AG09309 (cell line): ENCODE data around the gene BACE2.

Source experiments
- DNase-seq: peaks from one replicate; pipeline ENCODE4 v3.0.0-alpha.2; 2010; ENCODE audit warnings: low read depth
- H3K4me3 ChIP-seq: 2 replicates; pipeline ENCODE4 v1.5.1; 2011; ENCODE audit warnings: mild to moderate bottlenecking, low read depth, low read length, moderate library complexity; ENCODE audit not compliant: control insufficient read depth
- CTCF ChIP-seq: IDR thresholded peaks from 2 replicates; pipeline ENCODE4 v1.5.1; 2011; ENCODE audit warnings: mild to moderate bottlenecking, low read depth, low read length, inconsistent platforms; ENCODE audit not compliant: insufficient read depth, control insufficient read depth; ENCODE audit errors: missing control alignments

The BACE2 gene

GRCh38 chr21:41147096-41147978, 20.6 kb upstream of the BACE2 start:
- no peak for TF ChIP-seq CTCF
- no peak overlapping the region for H3K4me3 ChIP-seq
- DNase-seq = no peak

DNA sequence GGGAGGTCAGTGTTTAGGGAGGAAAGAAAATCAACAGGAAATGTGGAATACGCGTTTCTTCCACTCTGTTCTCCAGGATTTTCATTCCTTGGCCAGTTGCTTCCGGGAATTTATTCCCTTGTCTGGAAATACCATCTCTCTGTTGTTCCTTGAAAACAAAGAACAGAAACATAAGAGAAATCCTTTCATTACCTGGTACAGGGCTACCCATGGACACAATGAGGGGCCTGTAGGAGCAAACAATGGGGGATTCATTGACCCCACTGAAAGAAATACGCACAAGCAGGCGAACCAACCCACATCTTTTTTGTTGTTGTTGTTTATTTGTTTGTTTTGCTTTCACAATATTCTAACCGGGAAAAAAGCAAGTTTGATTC, 20.0 kb upstream of the BACE2 start:
- no peak overlapping the region for H3K4me3 ChIP-seq
- no peak for DNase-seq
- no peak for TF ChIP-seq CTCF

DNA sequence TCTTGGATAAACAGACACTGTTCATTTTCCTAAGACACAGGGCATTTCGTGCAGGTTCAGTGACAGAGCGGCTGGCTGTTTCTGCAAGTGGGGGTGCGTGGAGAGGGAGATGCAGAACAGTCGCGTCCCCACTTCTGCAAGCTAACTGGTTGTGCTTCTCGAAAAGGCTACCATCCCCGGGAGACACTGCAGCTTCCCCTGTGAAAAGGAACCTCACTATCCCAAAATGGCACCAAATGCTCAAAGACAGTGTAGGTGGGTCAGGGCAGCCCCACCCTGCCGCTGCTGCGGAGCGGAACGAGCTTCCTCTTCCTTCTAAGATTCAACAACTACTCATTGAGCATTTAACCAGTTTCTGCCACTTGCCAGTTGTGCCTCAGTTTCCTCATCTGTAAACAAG, 19.2 kb upstream of the BACE2 start:
- no peak overlapping the region for H3K4me3 ChIP-seq
- no peak for TF ChIP-seq CTCF

DNA sequence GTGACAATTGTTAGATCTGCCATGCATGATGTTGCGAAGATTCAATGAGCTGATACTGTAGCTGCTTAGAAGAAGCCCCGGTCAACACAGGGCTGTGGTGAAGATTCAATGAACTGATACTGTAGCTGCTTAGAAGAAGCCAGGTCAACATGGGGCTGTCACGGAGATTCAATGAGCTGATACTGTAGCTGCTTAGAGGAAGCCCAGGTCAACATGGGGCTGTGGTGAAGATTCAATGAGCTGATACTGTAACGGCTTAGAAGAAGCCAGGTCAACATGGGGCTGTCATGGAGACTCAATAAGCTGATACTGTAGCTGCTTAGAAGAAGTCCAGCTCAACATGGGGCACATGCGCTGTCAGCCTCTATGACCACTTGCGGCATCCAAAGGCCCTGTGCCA, 18.8 kb upstream of the BACE2 start:
- no peak for DNase-seq
- TF ChIP-seq CTCF = no peak
- H3K4me3 ChIP-seq = no peak overlapping the region

More for the DNA sequence above, 19.2 kb upstream of the BACE2 start:
- no peak for DNase-seq

- no peak for TF ChIP-seq CTCF
- no peak for DNase-seq
- no peak overlapping the region for H3K4me3 ChIP-seq
Observed at GRCh38 chr21:41152147-41152546, 15.8 kb upstream of the BACE2 start.

GRCh38 chr21:41153443-41153842, 14.5 kb upstream of the BACE2 start:
- no peak for TF ChIP-seq CTCF
- no peak for DNase-seq
- no peak overlapping the region for H3K4me3 ChIP-seq
